ENCODE results near the gene PFDN4.

GRCh38 chr20:54189630-54190029, 18.3 kb upstream of the PFDN4 start:
- TF ChIP-seq, protein P1, sequence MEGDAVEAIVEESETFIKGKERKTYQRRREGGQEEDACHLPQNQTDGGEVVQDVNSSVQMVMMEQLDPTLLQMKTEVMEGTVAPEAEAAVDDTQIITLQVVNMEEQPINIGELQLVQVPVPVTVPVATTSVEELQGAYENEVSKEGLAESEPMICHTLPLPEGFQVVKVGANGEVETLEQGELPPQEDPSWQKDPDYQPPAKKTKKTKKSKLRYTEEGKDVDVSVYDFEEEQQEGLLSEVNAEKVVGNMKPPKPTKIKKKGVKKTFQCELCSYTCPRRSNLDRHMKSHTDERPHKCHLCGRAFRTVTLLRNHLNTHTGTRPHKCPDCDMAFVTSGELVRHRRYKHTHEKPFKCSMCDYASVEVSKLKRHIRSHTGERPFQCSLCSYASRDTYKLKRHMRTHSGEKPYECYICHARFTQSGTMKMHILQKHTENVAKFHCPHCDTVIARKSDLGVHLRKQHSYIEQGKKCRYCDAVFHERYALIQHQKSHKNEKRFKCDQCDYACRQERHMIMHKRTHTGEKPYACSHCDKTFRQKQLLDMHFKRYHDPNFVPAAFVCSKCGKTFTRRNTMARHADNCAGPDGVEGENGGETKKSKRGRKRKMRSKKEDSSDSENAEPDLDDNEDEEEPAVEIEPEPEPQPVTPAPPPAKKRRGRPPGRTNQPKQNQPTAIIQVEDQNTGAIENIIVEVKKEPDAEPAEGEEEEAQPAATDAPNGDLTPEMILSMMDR (IDR thresholded peaks at IDR 0.05), result no peak
- TF ChIP-seq RFX5 (IDR thresholded peaks at IDR 0.05; ENCODE audit: low read length) (no peak), GATA2 (CRISPR knock-in tag; IDR thresholded peaks at IDR 0.05) (no peak), JUND (IDR thresholded peaks at IDR 0.05) (no peak), FOSL2 (IDR thresholded peaks at IDR 0.05; ENCODE audit: borderline replicate concordance, low read depth) (peak; percentile 17; the same call in 1 of the 2 replicates), GABPA (IDR thresholded peaks at IDR 0.05; ENCODE audit: low read depth) (no peak), RAD21 (IDR thresholded peaks at IDR 0.05; ENCODE audit: low read length) (no peak), RCOR1 (IDR thresholded peaks at IDR 0.05; ENCODE audit: low read length) (no peak), ZBTB33 (IDR thresholded peaks at IDR 0.05; ENCODE audit: borderline replicate concordance, low read depth) (no peak), REST (IDR thresholded peaks at IDR 0.05; ENCODE audit: low read depth, low read length) (no peak)
- TF ChIP-seq, protein P2, sequence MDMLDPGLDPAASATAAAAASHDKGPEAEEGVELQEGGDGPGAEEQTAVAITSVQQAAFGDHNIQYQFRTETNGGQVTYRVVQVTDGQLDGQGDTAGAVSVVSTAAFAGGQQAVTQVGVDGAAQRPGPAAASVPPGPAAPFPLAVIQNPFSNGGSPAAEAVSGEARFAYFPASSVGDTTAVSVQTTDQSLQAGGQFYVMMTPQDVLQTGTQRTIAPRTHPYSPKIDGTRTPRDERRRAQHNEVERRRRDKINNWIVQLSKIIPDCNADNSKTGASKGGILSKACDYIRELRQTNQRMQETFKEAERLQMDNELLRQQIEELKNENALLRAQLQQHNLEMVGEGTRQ (IDR thresholded peaks at IDR 0.05; ENCODE audit: borderline replicate concordance, low read depth, low read length), result no peak
